Measurements from ENCODE around the gene CHSY3.
"Not testable (repeated sequence)": the region's sequence is repeated elsewhere in the genome, so short reads cannot be mapped to it uniquely, and the experiment has no call there.

The CHSY3 gene

GRCh38 chr5:130155345-130156011 is 251.2 kb downstream of the CHSY3 start:
- FAIRE-seq = no peak
- DNase-seq (ENCODE audit: low spot score) = no peak

GRCh38 chr5:130158036-130158435 is 253.8 kb downstream of the CHSY3 start:
- DNase-seq (ENCODE audit: low spot score) (no peak), FAIRE-seq (no peak)

GRCh38 chr5:130159968-130160367 is 255.7 kb downstream of the CHSY3 start:
- FAIRE-seq = no peak
- DNase-seq (ENCODE audit: low spot score) = no peak

GRCh38 chr5:130164966-130165365 is 260.7 kb downstream of the CHSY3 start:
- DNase-seq (ENCODE audit: low spot score) (no peak), FAIRE-seq (no peak)

- FAIRE-seq (no peak), DNase-seq (ENCODE audit: low spot score) (no peak)
These were observed 262.7 kb downstream of the CHSY3 start for GRCh38 chr5:130166839-130167490.

GRCh38 chr5:130168211-130168610 is 263.9 kb downstream of the CHSY3 start:
- DNase-seq (ENCODE audit: low spot score) (peak; percentile 23), FAIRE-seq (peak; percentile 43)

GRCh38 chr5:130171699-130172098 is 267.4 kb downstream of the CHSY3 start:
- DNase-seq (ENCODE audit: low spot score) (no peak), FAIRE-seq (no peak)

- no peak for FAIRE-seq
- no peak for DNase-seq (ENCODE audit: low spot score)
These were observed 278.9 kb downstream of the CHSY3 start for GRCh38 chr5:130183115-130183514.

- no peak for DNase-seq (ENCODE audit: low spot score)
- FAIRE-seq = no peak
These were observed 285.7 kb downstream of the CHSY3 start for GRCh38 chr5:130189961-130190360.

- DNase-seq (ENCODE audit: low spot score) = peak; percentile 43
- FAIRE-seq = no peak
These were observed 294.7 kb downstream of the CHSY3 start for GRCh38 chr5:130198927-130199326.

- FAIRE-seq = no peak
These were observed 302.4 kb downstream of the CHSY3 start for GRCh38 chr5:130206686-130207085.

GRCh38 chr5:130213607-130214006 is 309.3 kb downstream of the CHSY3 start:
- no peak for DNase-seq (ENCODE audit: low spot score)
- no peak for FAIRE-seq

More at GRCh38 chr5:130206686-130207085, 302.4 kb downstream of the CHSY3 start:
- DNase-seq (ENCODE audit: low spot score) = no peak

- FAIRE-seq = no peak
- DNase-seq (ENCODE audit: low spot score) = no peak
These were observed 312.0 kb downstream of the CHSY3 start for GRCh38 chr5:130216286-130216685.

GRCh38 chr5:130222573-130222972 is 318.3 kb downstream of the CHSY3 start:
- no peak for FAIRE-seq
- DNase-seq (ENCODE audit: low spot score) = no peak

- not testable (repeated sequence) for FAIRE-seq; DNase-seq (ENCODE audit: low spot score)
These were observed 322.3 kb downstream of the CHSY3 start for GRCh38 chr5:130226556-130226955.

- FAIRE-seq = no peak
These were observed 323.4 kb downstream of the CHSY3 start for GRCh38 chr5:130227699-130228098.

GRCh38 chr5:130231786-130232185 is 327.5 kb downstream of the CHSY3 start:
- DNase-seq (ENCODE audit: low spot score) (no peak), FAIRE-seq (no peak)

More at GRCh38 chr5:130227699-130228098, 323.4 kb downstream of the CHSY3 start:
- no peak for DNase-seq (ENCODE audit: low spot score)

- DNase-seq (ENCODE audit: low spot score) = no peak
- no peak for FAIRE-seq
These were observed 330.6 kb downstream of the CHSY3 start for GRCh38 chr5:130234816-130235215.

Data from RCC 7860 (cell line).